Spleen (tissue), 11 donors: ENCODE results near the gene ZNF805. TPM values are rescaled to one million over a fixed set of nuclear protein-coding genes. Genes with fewer than 3 reads are reported as not detected.
A peak's percentile ranks its signal among the peaks of the same experiment; 100 is the strongest.

Experiments
- DNase-seq: peaks from one replicate; pipeline ENCODE4 v3.0.0-alpha.2; 2020
- H3K27ac ChIP-seq, 8 donors: fragments of 200-600 bp; sonication (generic) in 7 of 8; 1 replicate in 4 of 8; 2 replicates in 4 of 8; pipeline versions ENCODE4 v1.5.0 to v1.8.0; 2016 to 2021; ENCODE audit warnings: inconsistent platforms in 4 of 8, mild to moderate bottlenecking in 4 of 8, moderate library complexity in 1 of 8
- H3K27me3 ChIP-seq, 7 donors: fragments of 200-600 bp; sonication (generic) in 6 of 7; replicated peaks in 1 of 7; 1 replicate in 4 of 7; 2 replicates in 3 of 7; pipeline versions ENCODE4 v1.5.0 to v1.8.0; 2016 to 2021; ENCODE audit warnings: inconsistent platforms in 3 of 7, mild to moderate bottlenecking in 1 of 7
- H3K36me3 ChIP-seq, 6 donors: fragments of 200-600 bp; sonication (generic) in 5 of 6; 1 replicate in 4 of 6; 2 replicates in 2 of 6; pipeline versions ENCODE4 v1.5.0 to v1.8.0; 2016 to 2021; ENCODE audit warnings: inconsistent platforms in 2 of 6
- H3K4me1 ChIP-seq, 6 donors: fragments of 200-600 bp; sonication (generic) in 5 of 6; 1 replicate in 3 of 6; 2 replicates in 3 of 6; pipeline versions ENCODE4 v1.5.0 to v1.8.0; 2016 to 2021; ENCODE audit warnings: inconsistent platforms in 3 of 6
- H3K4me3 ChIP-seq, 8 donors: fragments of 200-600 bp; sonication (generic) in 7 of 8; 1 replicate in 4 of 8; 2 replicates in 4 of 8; pipeline versions ENCODE4 v1.5.0 to v1.8.0; 2016 to 2021; ENCODE audit warnings: inconsistent platforms in 4 of 8, mild to moderate bottlenecking in 4 of 8, moderate library complexity in 2 of 8
- H3K9me3 ChIP-seq, 8 donors: fragments of 200-600 bp; sonication (generic) in 7 of 8; 1 replicate in 4 of 8; 2 replicates in 4 of 8; pipeline versions ENCODE4 v1.5.0 to v1.8.0; 2016 to 2021; ENCODE audit warnings: inconsistent platforms in 4 of 8
- CTCF ChIP-seq, 11 experiments: fragments of 200-600 bp in 7 of 11; fragments of 450-650 bp in 4 of 11; sonication (generic) in 4 of 11; IDR thresholded peaks in 8 of 11; conservative IDR thresholded peaks in 3 of 11; 1 replicate in 7 of 11; 2 replicates in 4 of 11; pipeline versions ENCODE4 v1.4.0 to v1.8.0; 2016 to 2021; ENCODE audit warnings: antibody characterized with exemption in 11 of 11, inconsistent platforms in 4 of 11, mild to moderate bottlenecking in 1 of 11
- POLR2A ChIP-seq, 3 donors: fragments of 450-650 bp; IDR thresholded peaks; one replicate each; pipeline ENCODE4 v1.5.1; 2017; ENCODE audit warnings: antibody characterized with exemption in 3 of 3, mild to moderate bottlenecking in 1 of 3
- POLR2AphosphoS5 ChIP-seq, 3 donors: sonication (generic); formaldehyde crosslinking; IDR thresholded peaks; one replicate each; pipeline ENCODE4 v1.5.1; 2017; ENCODE audit warnings: antibody characterized with exemption in 3 of 3
- WGBS, 5 donors: extraction: QIAGEN DNeasy Blood & Tissue Kit in 3 of 5; methylation state at CpG; one replicate each; pipeline versions ENCODE4 v1.1.5 to v1.1.7; 2013 to 2018; 5-methylcytosine and 5-hydroxymethylcytosine counted together
- intact Hi-C: fragments of 100-400 bp; cut with DNase I; formaldehyde crosslinking; loops from one replicate; pipeline ENCODE4 v1.15.0; 2023; ENCODE audit warnings: low total_unique reads
- polyA plus RNA-seq, 3 donors: library from polyadenylated mRNA; stranded (reverse); fragments of 200-250 nt; gene quantifications; one replicate each; pipeline ENCODE4 v1.2.1, GENCODE V29; 2013
- total RNA-seq, 7 donors: library from RNA; depleted of rRNA in 3 of 7; stranded (reverse); fragments of >200 nt in 3 of 7; fragmentation: NEBNext Ultra II Directional in 4 of 7; extraction: Animal tissue kit (Norgen Biotek cat#: 25700) in 4 of 7; gene quantifications; one replicate each; pipeline versions ENCODE4 v1.1.0 to v1.2.1, GENCODE V29; 2016 to 2021
- donor health status: healthy with polysubstance abuse.
- donor health status: DM: no; HTN: no; CAD: no; lungs with moderate emphysema.
- donor health status: DM: no; HTN: no; CAD: no.
- donor health status: Bipolar disorder and iron deficiency.
- donor health status: healthy.
- donor health status: DM: no; HTN: no; CAD: no.
- donor health status: DM: yes; HTN: yes; CAD: no.

The ZNF805 gene
- total and polyA plus RNA-seq, 10 donors, result 0.22 to 27.7 (median 17.3) TPM

GRCh38 chr19:57263244-57263741 lies 22.9 kb downstream of the ZNF805 start:
- Histone ChIP-seq H3K4me1 (no peaks in the 10 kb centered on the region), H3K27ac (no peak overlapping the region), H3K4me3 (no peak overlapping the region), H3K36me3 (peaks cover 0 to 36% (median 3%) of the 10 kb centered on the region in 6 donors), H3K27me3 (no peaks in the 10 kb centered on the region), H3K9me3 (no peaks in the 10 kb centered on the region)
- TF ChIP-seq POLR2A (IDR thresholded peaks at IDR 0.05) (no peak), CTCF (IDR thresholded peaks at IDR 0.05 in 8 of 11, conservative IDR thresholded peaks at IDR 0.05 in 3 of 11) (no peak), POLR2AphosphoS5 (IDR thresholded peaks at IDR 0.05) (no peak)
- DNase-seq, result no peak
- WGBS, 5 donors, result 86 to 100% (median 94%) methylated on average over 1 of the region's 1 CpG
- intact Hi-C loops, result no loop called here

- 78 to 86% (median 80%) methylated on average over 3 of the region's 3 CpGs for WGBS, 5 donors
- no peak for TF ChIP-seq POLR2A (IDR thresholded peaks at IDR 0.05)
- TF ChIP-seq CTCF (IDR thresholded peaks at IDR 0.05 in 8 of 11, conservative IDR thresholded peaks at IDR 0.05 in 3 of 11), result no peak
- no peak for TF ChIP-seq POLR2AphosphoS5 (IDR thresholded peaks at IDR 0.05)
- Histone ChIP-seq H3K9me3 (no peaks in the 10 kb centered on the region), H3K27ac (no peak overlapping the region), H3K27me3 (no peaks in the 10 kb centered on the region), H3K4me1 (no peaks in the 10 kb centered on the region), H3K36me3 (peaks cover 0 to 18% (median 0%) of the 10 kb centered on the region in 6 donors), H3K4me3 (no peak overlapping the region)
- DNase-seq, result no peak
- intact Hi-C loops, result no loop called here
These were observed 26.9 kb downstream of the ZNF805 start for GRCh38 chr19:57267291-57267690.

GRCh38 chr19:57269515-57270250 lies 29.3 kb downstream of the ZNF805 start:
- no peak for DNase-seq
- intact Hi-C loops, result no loop called here
- Histone ChIP-seq H3K27me3 (no peaks in the 10 kb centered on the region), H3K27ac (peak overlapping the region in 3 of 8 donors; percentile 33 to 48 (median 47)), H3K4me1 (no peaks in the 10 kb centered on the region), H3K4me3 (no peak overlapping the region), H3K36me3 (peaks cover 0 to 29% (median 0%) of the 10 kb centered on the region in 6 donors), H3K9me3 (no peaks in the 10 kb centered on the region)
- TF ChIP-seq POLR2A (IDR thresholded peaks at IDR 0.05) (no peak), POLR2AphosphoS5 (IDR thresholded peaks at IDR 0.05) (no peak), CTCF (IDR thresholded peaks at IDR 0.05 in 8 of 11, conservative IDR thresholded peaks at IDR 0.05 in 3 of 11) (no peak)
- WGBS, 5 donors, result 69 to 78% (median 70%) methylated on average over 4 of the region's 4 CpGs

GRCh38 chr19:57271280-57271679 lies 30.8 kb downstream of the ZNF805 start:
- Histone ChIP-seq H3K27ac (no peak overlapping the region), H3K9me3 (no peaks in the 10 kb centered on the region), H3K27me3 (no peaks in the 10 kb centered on the region), H3K4me1 (no peaks in the 10 kb centered on the region), H3K36me3 (peaks cover 0 to 34% (median 0%) of the 10 kb centered on the region in 6 donors), H3K4me3 (no peak overlapping the region)
- intact Hi-C loops, result no loop called here
- WGBS, 5 donors, result 94 to 96% (median 96%) methylated on average over 8 of the region's 8 CpGs
- TF ChIP-seq CTCF (IDR thresholded peaks at IDR 0.05 in 8 of 11, conservative IDR thresholded peaks at IDR 0.05 in 3 of 11), result no peak
- no peak for TF ChIP-seq POLR2AphosphoS5 (IDR thresholded peaks at IDR 0.05)
- no peak for TF ChIP-seq POLR2A (IDR thresholded peaks at IDR 0.05)
- no peak for DNase-seq
